Activated CD8-positive, alpha-beta T cell treated with anti-CD3 and anti-CD28 coated beads for 36 hours (primary cell): ENCODE results near the gene LRMDA. TPM values are rescaled to one million over a fixed set of nuclear protein-coding genes. Genes with fewer than 3 reads are reported as not detected.

ENCODE experiments used
- ATAC-seq: fragments of 200-7000 bp; cut with Tn5 transposase; one replicate; pipeline ENCODE4 v1.10.0; 2021; ENCODE audit warnings: mild to moderate bottlenecking, moderate library complexity
- CTCF ChIA-PET: fragments of 350-600 bp; sonication (Branson Sonifier 250); formaldehyde crosslinking; loops from one replicate; lab custom pipeline; 2021; ENCODE audit warnings: antibody characterized with exemption; lab: Charles Lee
- POLR2A ChIA-PET: fragments of 350-600 bp; sonication (Branson Sonifier 250); formaldehyde crosslinking; loops from one replicate; lab custom pipeline; 2021; ENCODE audit warnings: antibody characterized with exemption; lab: Charles Lee
- DNase-seq: peaks from one replicate; pipeline ENCODE4 v3.0.0-alpha.2; 2020
- H3K27ac Mint-ChIP-seq: one replicate; pipeline ENCODE4 v1.8.0; 2021; ENCODE audit warnings: mild to moderate bottlenecking, mixed read lengths
- H3K27me3 Mint-ChIP-seq: one replicate; pipeline ENCODE4 v1.8.0; 2021; ENCODE audit warnings: mixed read lengths
- H3K36me3 Mint-ChIP-seq: one replicate; pipeline ENCODE4 v1.8.0; 2021; ENCODE audit warnings: low read depth, mixed read lengths
- H3K4me1 Mint-ChIP-seq: one replicate; pipeline ENCODE4 v1.8.0; 2021; ENCODE audit warnings: low read depth, mixed read lengths
- H3K4me3 Mint-ChIP-seq: one replicate; pipeline ENCODE4 v1.8.0; 2021; ENCODE audit warnings: mild to moderate bottlenecking, moderate library complexity, mixed read lengths
- H3K9me3 Mint-ChIP-seq: one replicate; pipeline ENCODE4 v1.8.0; 2021; ENCODE audit warnings: mixed read lengths
- intact Hi-C: fragments of 100-400 bp; cut with micrococcal nuclease; formaldehyde crosslinking; loops from one replicate; pipeline ENCODE4 v1.10.0; 2022
- total RNA-seq, 2 experiments: library from RNA; stranded (reverse); gene quantifications; one replicate each; pipeline ENCODE4 v1.2.3, GENCODE V29; 2021
- TF ChIP-seq, protein P1 (sequence below): fragments of 200-600 bp; IDR thresholded peaks from one replicate; pipeline ENCODE4 v1.8.0; 2022; ENCODE audit warnings: antibody characterized with exemption, mild to moderate bottlenecking

Gene LRMDA
- total RNA-seq, 2 experiments from 2014 or later, result not detected

DNA sequence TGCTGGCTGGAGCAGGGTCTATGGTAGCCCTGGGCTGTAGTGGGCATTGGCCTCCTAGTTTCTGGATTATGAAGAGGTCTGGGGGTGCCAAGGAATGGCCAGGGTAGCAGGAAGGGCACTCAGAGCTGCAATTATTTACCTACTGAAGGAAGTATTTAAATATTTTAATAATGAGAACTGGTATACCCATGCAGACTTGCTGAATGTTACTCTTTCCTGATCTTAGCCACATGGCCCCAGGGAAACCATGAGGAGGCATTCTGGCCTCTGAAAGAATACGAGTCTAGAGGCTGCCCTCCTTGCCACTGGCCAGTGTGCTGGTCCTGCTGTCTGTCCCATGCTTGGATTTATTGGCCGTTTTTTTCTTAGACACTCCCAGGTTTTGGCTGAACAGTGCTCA lies 599.7 kb downstream of the LRMDA start:
- ATAC-seq, result no peak
- ChIA-PET CTCF (no interaction called here), POLR2A (no interaction called here)
- no peaks in the 10 kb centered on the region for H3K4me1 Mint-ChIP-seq
- no peak overlapping the region for H3K4me3 Mint-ChIP-seq
- intact Hi-C loops, result no loop called here
- H3K36me3 Mint-ChIP-seq, result no peaks in the 10 kb centered on the region
- H3K27ac Mint-ChIP-seq, result no peak overlapping the region
- TF ChIP-seq, protein P1, sequence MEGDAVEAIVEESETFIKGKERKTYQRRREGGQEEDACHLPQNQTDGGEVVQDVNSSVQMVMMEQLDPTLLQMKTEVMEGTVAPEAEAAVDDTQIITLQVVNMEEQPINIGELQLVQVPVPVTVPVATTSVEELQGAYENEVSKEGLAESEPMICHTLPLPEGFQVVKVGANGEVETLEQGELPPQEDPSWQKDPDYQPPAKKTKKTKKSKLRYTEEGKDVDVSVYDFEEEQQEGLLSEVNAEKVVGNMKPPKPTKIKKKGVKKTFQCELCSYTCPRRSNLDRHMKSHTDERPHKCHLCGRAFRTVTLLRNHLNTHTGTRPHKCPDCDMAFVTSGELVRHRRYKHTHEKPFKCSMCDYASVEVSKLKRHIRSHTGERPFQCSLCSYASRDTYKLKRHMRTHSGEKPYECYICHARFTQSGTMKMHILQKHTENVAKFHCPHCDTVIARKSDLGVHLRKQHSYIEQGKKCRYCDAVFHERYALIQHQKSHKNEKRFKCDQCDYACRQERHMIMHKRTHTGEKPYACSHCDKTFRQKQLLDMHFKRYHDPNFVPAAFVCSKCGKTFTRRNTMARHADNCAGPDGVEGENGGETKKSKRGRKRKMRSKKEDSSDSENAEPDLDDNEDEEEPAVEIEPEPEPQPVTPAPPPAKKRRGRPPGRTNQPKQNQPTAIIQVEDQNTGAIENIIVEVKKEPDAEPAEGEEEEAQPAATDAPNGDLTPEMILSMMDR, result no peak
- H3K27me3 Mint-ChIP-seq, result peaks cover 3% of the 10 kb centered on the region
- DNase-seq, result no peak
- no peaks in the 10 kb centered on the region for H3K9me3 Mint-ChIP-seq

- ChIA-PET CTCF (no interaction called here), POLR2A (no interaction called here)
- Mint-ChIP-seq H3K4me1 (no peaks in the 10 kb centered on the region), H3K27me3 (peaks cover 3% of the 10 kb centered on the region), H3K4me3 (no peak overlapping the region), H3K27ac (no peak overlapping the region), H3K36me3 (no peaks in the 10 kb centered on the region), H3K9me3 (no peaks in the 10 kb centered on the region)
- TF ChIP-seq, protein P1, result no peak
- intact Hi-C loops, result no loop called here
- ATAC-seq (no peak), DNase-seq (no peak)
Measured at GRCh38 chr10:76031769-76032699, 600.6 kb downstream of the LRMDA start.

DNA sequence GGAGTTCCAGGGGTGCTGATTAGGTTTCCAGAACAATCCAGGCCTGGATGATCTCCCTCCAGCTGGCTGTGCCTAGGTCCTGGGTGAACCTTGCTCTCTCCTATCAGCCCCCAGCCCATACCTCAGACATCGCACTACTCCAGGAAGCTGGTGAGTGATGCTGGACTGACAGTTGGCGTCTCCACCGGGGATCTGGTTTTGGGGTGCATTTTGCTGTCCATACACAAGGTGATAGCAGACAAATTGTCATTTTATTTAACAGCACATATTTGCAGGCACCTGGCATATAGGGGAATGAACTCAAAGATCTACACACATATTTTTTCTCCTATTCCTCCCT lies 601.2 kb downstream of the LRMDA start:
- ATAC-seq, result no peak
- Mint-ChIP-seq H3K9me3 (no peaks in the 10 kb centered on the region), H3K36me3 (no peaks in the 10 kb centered on the region), H3K27ac (no peak overlapping the region), H3K27me3 (peaks cover 3% of the 10 kb centered on the region), H3K4me3 (no peak overlapping the region), H3K4me1 (no peaks in the 10 kb centered on the region)
- no peak for DNase-seq
- intact Hi-C loops, result no loop called here
- CTCF ChIA-PET, result no interaction called here
- POLR2A ChIA-PET, result no interaction called here
- TF ChIP-seq, protein P1, result no peak

- H3K27me3 Mint-ChIP-seq, result peaks cover 1% of the 10 kb centered on the region
- TF ChIP-seq, protein P1, result no peak
- no peaks in the 10 kb centered on the region for H3K4me1 Mint-ChIP-seq
- CTCF ChIA-PET, result no interaction called here
- H3K27ac Mint-ChIP-seq, result no peak overlapping the region
- H3K9me3 Mint-ChIP-seq, result peaks cover 3% of the 10 kb centered on the region
- no peak overlapping the region for H3K4me3 Mint-ChIP-seq
- intact Hi-C loops, result no loop called here
- no peaks in the 10 kb centered on the region for H3K36me3 Mint-ChIP-seq
- POLR2A ChIA-PET, result no interaction called here
- ATAC-seq (no peak), DNase-seq (no peak)
Measured at GRCh38 chr10:76033457-76034196, 602.2 kb downstream of the LRMDA start.
